NCI-H526 treated with DMSO at 0.1 percent for 48 hours (cell line): ENCODE measurements around the gene CLEC4F.
"Not testable (repeated sequence)": the region's sequence is repeated elsewhere in the genome, so short reads cannot be mapped to it uniquely, and the experiment has no call there.

ENCODE experiments used
- DNase-seq: peaks from one replicate; lab custom pipeline; 2025; lab: John Stamatoyannopoulos, UW

CLEC4F gene

GRCh38 chr2:70826696-70827350 is 6.4 kb upstream of the CLEC4F start:
- no peak for DNase-seq

- DNase-seq = no peak
These were observed 2.9 kb upstream of the CLEC4F start for GRCh38 chr2:70823249-70823648.

- no peak for DNase-seq
These were observed 2.4 kb upstream of the CLEC4F start for GRCh38 chr2:70822843-70823242.

- DNase-seq = no peak
These were observed 3.0 kb downstream of the CLEC4F start for GRCh38 chr2:70817284-70817954.

- no peak for DNase-seq
These were observed 3.7 kb downstream of the CLEC4F start for GRCh38 chr2:70816726-70817125.

- DNase-seq = no peak
These were observed 11.1 kb downstream of the CLEC4F start for GRCh38 chr2:70808983-70809958.

GRCh38 chr2:70807828-70808118 is 12.6 kb downstream of the CLEC4F start:
- no peak for DNase-seq

- no peak for DNase-seq
These were observed 13.1 kb downstream of the CLEC4F start for GRCh38 chr2:70807102-70807827.

GRCh38 chr2:70806620-70807019 is 13.8 kb downstream of the CLEC4F start:
- DNase-seq = no peak

- DNase-seq = no peak
These were observed 14.4 kb downstream of the CLEC4F start for GRCh38 chr2:70806013-70806412.

- DNase-seq = no peak
These were observed 18.7 kb downstream of the CLEC4F start for GRCh38 chr2:70801607-70802263.

- no peak for DNase-seq
These were observed 20.7 kb downstream of the CLEC4F start for GRCh38 chr2:70799706-70800105.

GRCh38 chr2:70797996-70798395 is 22.4 kb downstream of the CLEC4F start:
- DNase-seq = not testable (repeated sequence)

GRCh38 chr2:70797506-70797905 is 22.9 kb downstream of the CLEC4F start:
- DNase-seq = no peak

GRCh38 chr2:70796262-70796661 is 24.1 kb downstream of the CLEC4F start:
- no peak for DNase-seq

- no peak for DNase-seq
These were observed 25.0 kb downstream of the CLEC4F start for GRCh38 chr2:70795164-70795995.

GRCh38 chr2:70793450-70793849 is 26.9 kb downstream of the CLEC4F start:
- DNase-seq = no peak

- DNase-seq = no peak
These were observed 30.1 kb downstream of the CLEC4F start, which contains the start of gene FIGLA for GRCh38 chr2:70790136-70790828. FIGLA (minus strand) TSS chr2:70790643; CDS start chr2:70790638, 5 bp downstream.

- peak; percentile 53 for DNase-seq
These were observed 30.9 kb downstream of the CLEC4F start for GRCh38 chr2:70789304-70790135.
